GM19043 (cell line): ENCODE data around the gene ABHD12.
"Not testable (repeated sequence)": the region's sequence is repeated elsewhere in the genome, so short reads cannot be mapped to it uniquely, and the experiment has no call there.

ENCODE experiments used
- ATAC-seq: cut with Tn5 transposase; IDR thresholded peaks from one replicate; pipeline ENCODE4 v1.9.1; 2021; ENCODE audit warnings: low read depth; ENCODE audit not compliant: unreplicated experiment

Gene ABHD12

GRCh38 chr20:25390538-25391528, at the start of gene ABHD12:
ABHD12 (minus strand) TSS chr20:25390835; CDS start chr20:25390703, 132 bp downstream.
- ATAC-seq, result peak; percentile 83

DNA sequence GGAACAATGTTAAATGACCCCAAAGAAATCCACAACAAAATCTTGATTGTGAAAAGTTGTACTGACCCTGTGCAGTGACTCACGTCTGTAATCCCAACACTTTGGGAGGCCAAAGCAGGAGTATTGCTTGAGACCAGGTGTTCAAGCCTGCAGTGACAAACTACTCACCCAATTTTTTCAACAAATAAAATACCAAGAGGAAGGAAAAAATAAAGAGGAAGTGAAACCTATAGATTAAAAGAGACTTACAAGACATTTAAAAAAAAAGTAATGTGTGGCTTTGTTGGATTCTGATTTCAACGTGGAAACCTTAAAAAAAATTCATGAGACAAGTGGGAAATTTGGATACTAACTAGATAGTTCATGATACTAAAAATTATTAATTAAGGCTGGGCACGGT, 48.7 kb upstream of the ABHD12 start:
- ATAC-seq, result no peak

- ATAC-seq, result no peak
Observed at GRCh38 chr20:25437153-25437581, 46.5 kb upstream of the ABHD12 start.

DNA sequence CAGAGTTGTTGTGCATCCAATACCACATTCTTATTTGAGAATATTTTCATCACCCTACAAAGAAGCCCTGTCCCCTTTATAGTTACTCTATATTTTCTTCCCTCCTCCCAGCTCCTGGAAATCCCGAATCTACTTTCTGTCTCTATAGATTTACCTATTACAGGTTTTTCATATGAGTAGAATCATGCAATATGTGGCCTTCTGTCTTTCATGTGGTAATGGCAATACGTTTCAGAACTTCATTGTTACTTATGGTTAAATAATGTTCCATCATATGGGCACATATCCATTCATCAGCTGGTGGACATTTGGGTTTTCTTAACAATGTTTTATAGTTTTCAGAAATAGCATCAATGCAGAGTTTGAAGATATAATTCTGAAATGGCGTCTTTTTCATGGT, 33.9 kb upstream of the ABHD12 start:
- no peak for ATAC-seq

DNA sequence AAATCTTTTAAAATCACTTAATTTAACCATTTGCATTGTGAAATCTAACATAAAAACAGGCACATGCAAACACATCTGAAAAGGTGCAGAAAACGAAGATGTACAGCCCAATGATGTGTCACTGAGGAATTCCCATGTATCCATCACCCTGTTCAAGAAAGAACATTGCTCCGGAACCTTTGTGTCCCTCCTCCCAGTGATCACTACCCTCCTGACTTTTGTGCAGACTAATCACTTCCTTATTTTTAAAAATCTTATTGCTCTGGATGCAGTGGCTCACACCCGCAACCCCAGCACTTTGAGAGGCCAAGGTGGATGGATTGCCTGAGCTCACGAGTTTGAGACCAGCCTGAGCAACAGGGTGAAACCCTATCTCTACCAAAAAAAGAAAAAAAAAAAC, 31.4 kb upstream of the ABHD12 start:
- no peak for ATAC-seq

- ATAC-seq, result no peak
Observed at GRCh38 chr20:25421102-25421501, 30.5 kb upstream of the ABHD12 start.

DNA sequence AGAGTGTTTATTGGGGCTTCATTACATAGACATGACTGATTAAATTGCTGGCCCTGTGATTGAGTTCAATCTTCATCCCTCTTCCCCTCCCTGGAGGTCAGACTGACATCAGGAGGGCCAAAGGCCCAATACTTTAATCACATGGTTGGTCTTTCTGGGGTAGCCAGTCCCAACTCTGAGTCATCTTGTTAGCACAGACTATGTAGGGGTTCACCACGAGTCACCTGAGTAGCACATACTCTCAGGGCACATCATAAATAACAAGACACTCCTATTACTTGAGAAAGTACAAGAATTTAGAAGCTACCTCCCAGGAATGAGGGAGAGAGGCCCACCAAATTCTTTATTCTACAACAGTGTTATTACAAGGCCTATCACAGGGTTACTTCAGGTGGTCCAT, 28.1 kb upstream of the ABHD12 start:
- ATAC-seq, result no peak

GRCh38 chr20:25408890-25409289, 18.3 kb upstream of the ABHD12 start:
- no peak for ATAC-seq

DNA sequence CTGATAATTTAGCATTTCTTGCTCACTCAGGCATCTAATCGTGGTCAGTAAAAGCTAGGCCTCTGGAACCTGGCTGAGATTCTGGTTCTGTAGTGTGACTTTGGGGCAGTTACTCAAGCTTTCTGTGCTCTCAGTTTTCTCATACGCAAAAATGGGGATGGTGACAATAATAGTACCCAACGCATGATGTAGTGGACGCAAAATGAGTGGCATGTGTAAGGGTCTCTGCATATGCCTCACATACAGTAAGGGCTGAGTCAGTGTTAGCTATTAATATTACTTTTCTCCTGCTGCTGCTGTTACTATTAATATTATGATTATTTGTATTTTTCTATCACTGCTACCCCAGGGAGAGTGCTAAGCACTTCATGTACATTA, 17.5 kb upstream of the ABHD12 start:
- no peak for ATAC-seq

DNA sequence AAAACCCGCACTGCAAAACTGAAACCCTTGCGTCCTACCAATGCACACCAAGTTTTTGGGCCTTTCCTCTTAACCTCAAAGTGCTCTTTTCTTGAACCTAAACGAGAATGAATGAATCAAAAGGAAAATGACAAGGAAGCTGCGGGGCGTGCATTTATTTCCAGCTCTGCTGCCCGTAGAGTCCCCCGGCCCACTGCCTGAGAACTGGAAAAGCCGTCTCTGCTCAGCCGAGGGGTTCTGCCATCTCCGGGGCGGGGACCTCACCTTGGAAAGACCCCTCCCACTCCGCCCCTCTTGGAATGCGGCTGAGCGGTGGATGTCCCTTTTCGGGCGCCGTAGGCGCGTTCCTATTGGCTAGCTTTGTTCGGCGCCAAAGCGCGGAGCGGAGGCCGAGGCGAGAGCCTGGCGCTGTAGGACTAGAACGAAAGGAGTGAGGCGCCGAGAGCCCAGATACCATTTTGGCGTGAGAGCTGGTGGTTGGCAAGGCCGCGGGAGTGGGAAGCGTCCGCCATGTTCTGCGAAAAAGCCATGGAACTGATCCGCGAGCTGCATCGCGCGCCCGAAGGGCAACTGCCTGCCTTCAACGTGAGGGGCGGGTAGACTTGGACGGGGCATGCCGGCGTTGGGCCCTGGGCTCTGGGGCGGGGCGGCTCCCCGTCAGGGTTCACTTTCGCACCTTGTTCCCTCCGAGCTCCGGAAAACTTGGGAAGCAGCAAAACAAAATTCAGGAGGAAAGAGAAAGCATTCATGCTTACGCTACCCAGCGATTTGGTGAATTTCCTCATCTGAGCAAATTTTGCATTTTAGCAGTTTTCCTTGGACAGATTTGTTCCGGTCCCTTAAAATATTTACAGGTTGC, 16.9 kb upstream of the ABHD12 start, which contains the start of gene GINS1:
TSS of gene GINS1 (plus strand) at position 363 of the 859 bp plus-strand sequence. CDS start at position 511, 148 bp downstream.
- peak; percentile 82 for ATAC-seq

GRCh38 chr20:25402583-25402982, 11.9 kb upstream of the ABHD12 start:
- no peak for ATAC-seq

DNA sequence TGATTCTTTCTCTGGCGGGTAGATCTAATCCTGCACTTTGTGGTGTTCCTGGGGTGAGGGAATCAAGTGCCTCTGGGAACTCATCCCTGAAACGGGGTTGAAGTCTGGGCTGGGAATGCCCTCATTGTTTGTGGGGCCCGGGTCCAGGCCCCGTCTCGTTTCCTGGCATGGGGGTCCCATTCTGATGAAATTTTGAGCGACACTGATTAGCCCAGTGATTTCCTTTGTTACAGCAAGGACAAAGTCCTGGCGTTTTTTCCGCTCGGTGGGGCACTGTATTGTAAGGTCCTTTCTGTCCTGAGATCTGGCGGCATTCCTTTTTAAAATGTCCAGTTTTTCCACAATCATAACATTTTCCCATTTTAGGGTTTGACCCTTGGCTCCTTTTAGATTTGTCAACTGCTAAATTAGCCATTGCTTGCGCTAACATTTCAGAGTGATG, 9.7 kb upstream of the ABHD12 start:
- not testable (repeated sequence) for ATAC-seq

DNA sequence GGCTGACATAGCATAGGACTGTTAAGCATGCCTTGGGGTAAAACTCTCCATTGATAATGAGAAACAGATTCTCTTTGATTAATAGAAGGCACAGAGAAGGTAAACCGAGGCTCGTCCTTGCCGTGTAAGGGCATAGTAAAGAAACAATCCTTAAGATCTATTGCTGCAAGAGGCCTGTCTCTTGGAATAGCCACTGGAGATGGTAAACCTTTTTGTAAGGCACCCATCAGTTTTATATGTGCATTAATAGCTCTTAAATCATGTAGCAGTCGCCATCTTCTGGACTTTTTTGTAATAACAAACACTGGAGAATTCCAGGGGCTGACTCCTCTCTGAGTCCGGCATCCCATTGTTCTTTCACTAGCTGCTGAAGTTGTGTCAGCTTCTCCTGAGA, 8.4 kb upstream of the ABHD12 start:
- no peak for ATAC-seq

GRCh38 chr20:25398376-25399036, 7.9 kb upstream of the ABHD12 start:
- no peak for ATAC-seq

DNA sequence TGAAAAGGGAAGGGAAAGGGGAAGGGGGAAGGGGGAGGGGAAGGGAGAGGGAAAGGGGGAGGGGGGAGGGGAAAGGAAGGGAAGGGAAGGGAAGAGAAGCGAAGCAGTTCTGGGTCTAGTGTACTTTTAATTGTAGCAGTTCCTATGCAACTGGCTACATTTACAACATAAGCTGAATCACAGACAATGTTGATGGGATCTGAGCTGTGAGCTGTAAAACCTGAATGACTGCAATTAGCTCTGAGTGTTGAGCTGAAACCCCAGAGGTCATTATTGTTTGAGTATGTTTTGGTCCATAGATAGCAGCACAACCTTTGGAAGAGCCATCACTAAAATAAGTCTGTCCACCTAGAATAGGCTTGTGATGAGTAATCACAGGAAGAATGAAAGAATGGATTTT, 7.2 kb upstream of the ABHD12 start:
- no peak for ATAC-seq

GRCh38 chr20:25397096-25397495, 6.5 kb upstream of the ABHD12 start:
- no peak for ATAC-seq

- no peak for ATAC-seq
Observed at GRCh38 chr20:25394996-25395395, 4.4 kb upstream of the ABHD12 start.

DNA sequence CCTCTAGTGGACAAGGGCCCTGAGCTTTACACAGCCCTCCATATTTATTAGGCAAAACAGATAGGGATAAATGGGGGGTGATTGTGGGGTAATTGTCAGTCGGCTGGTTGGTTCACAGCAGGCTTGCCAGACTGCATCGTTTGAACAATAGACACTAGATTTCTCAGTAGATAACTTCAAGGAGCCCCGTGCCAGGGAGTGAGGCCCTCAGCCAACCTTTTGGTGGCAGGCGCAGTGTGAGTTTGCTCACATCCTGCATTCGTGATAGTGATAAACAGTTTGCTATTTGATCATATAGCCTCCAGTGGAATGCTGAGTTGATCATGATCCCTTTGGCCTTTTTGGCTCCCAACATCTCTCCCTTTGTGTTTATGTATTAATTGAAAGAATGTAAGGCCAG, 3.6 kb upstream of the ABHD12 start:
- no peak for ATAC-seq

DNA sequence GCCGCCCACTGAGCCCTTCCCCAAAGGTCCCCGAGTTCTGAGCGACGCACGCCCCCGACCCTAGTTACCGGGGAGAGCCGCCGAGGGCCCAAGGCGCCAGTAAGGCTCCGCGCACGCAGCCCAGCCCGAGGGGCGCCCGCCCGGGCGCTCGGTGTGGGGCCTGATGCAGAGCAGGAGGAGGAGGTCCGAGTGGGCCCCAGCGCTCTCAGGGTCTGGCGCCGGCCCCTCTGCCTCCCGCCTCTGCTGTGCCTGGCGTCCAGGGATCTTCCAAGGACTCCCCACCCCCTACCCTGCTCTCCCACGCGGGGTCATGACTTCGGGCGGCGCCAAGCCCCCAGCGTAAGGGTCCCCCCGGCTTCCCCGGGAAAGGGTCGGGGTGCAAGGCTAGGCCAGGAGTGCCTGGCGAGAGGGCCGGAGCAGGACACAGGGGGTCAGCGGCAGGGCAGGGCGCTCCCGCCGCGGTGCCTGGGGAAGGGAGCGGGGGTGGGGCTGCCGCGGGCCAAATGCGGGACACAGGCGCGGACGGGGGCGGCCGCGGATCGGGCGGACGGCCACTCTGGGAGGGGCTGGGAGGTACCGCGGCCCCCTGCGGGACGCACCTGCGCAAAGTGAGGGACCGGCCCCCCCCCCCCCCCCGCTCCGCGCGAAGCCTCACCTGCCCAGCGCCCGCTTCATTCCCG, 637 bp downstream of the ABHD12 start:
- ATAC-seq, result peak; percentile 23

DNA sequence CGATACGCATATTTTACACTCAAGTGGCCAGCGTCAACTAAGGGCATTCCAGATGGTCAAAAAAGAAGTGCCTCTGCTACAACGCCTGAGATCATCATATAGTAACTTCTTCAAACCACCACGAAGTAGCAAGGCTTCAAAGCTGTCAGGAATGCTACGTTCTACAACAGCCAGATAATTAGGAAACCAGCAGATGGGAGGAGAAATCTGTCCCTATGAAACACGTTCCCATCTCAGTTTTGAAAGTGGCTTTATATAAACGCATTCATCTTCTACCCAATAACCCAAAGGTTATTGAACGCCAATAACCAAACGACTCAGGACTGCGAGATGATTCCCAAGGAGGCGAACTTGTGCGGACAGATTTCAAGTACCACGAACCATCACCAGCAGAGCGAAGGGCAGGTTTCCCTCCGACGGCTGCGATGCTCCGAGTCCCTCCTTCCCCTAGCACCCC, 1.2 kb downstream of the ABHD12 start:
- no peak for ATAC-seq
